K562 (cell line): ENCODE measurements around the gene LRCOL1. TPM values are rescaled to one million over a fixed set of nuclear protein-coding genes. Genes with fewer than 3 reads are reported as not detected.
A peak's percentile ranks its signal among the peaks of the same experiment; 100 is the strongest.

ENCODE experiments used
- ATAC-seq: fragments of 200-7000 bp; cut with Tn5 transposase; 3 replicates; pipeline ENCODE4 v1.9.1; 2020; ENCODE audit warnings: moderate library complexity
- BruUV-seq: library from RNA; stranded (reverse); fragments of 400-500 nt; replicated peaks from 2 replicates; lab custom pipeline; 2021; lab: Mats Ljungman, UMichigan
- CTCF ChIA-PET: fragments of 300-600 bp; formaldehyde crosslinking; extraction: SDS; loops from one replicate; lab custom pipeline; 2021; ENCODE audit warnings: low intra/inter-chr PET ratio; lab: Yijun Ruan, JAX
- POLR2A ChIA-PET: fragments of 300-600, 350-650 bp; sonication (Branson Sonifier 250); formaldehyde crosslinking; extraction: SDS; loops from one replicate; lab custom pipeline; 2021; ENCODE audit warnings: antibody characterized with exemption, inconsistent platforms; lab: Yijun Ruan, JAX
- DNase-seq, 4 experiments: peaks; one replicate each; pipeline versions ENCODE4 v3.0.0 to v3.0.0-alpha.2; 2011 to 2018; ENCODE audit warnings: low spot score in 3 of 4, mixed read lengths in 3 of 4; ENCODE audit errors: extremely low read depth in 1 of 4
- FAIRE-seq: peaks from 2 replicates; lab custom pipeline; 2011; peaks lifted over from hg19 to GRCh38; lab: Jason Lieb, UNC
- H2AFZ ChIP-seq: 2 replicates; pipeline ENCODE4 v1.6.0; 2011; ENCODE audit warnings: low read depth, low read length, control low read depth, inconsistent platforms
- H3K27ac ChIP-seq: fragments of 200-600 bp; 3 replicates; pipeline ENCODE4 v1.8.0; 2011; ENCODE audit warnings: low read depth, mild to moderate bottlenecking, control low read depth, inconsistent platforms, low read length, moderate library complexity, mixed read lengths; ENCODE audit errors: extremely low read depth
- H3K27me3 ChIP-seq, 2 experiments: fragments of 300-600 bp in 1 of 2; 2 replicates in 1 of 2; 3 replicates in 1 of 2; pipeline versions ENCODE4 v1.6.0 to v1.8.0; 2011; ENCODE audit warnings: inconsistent platforms in 2 of 2, low read length in 2 of 2, mild to moderate bottlenecking in 1 of 2, mixed read lengths in 1 of 2, moderate library complexity in 1 of 2; ENCODE audit not compliant: control insufficient read depth in 2 of 2, insufficient read depth in 2 of 2
- H3K36me3 ChIP-seq: fragments of 300-600 bp; 3 replicates; pipeline ENCODE4 v1.8.0; 2011; ENCODE audit warnings: mild to moderate bottlenecking, low read length, inconsistent platforms; ENCODE audit not compliant: control insufficient read depth, insufficient read depth
- H3K4me1 ChIP-seq, 2 experiments: fragments of 200-600 bp in 1 of 2; replicated peaks in 1 of 2; 2 replicates in 1 of 2; 3 replicates in 1 of 2; pipeline versions ENCODE4 v1.5.1 to v1.8.0; 2011; ENCODE audit warnings: inconsistent platforms in 2 of 2, low read length in 2 of 2, mild to moderate bottlenecking in 1 of 2, mixed read lengths in 1 of 2, moderate library complexity in 1 of 2; ENCODE audit not compliant: control insufficient read depth in 2 of 2, insufficient read depth in 2 of 2
- H3K4me2 ChIP-seq: 2 replicates; pipeline ENCODE4 v1.6.1; 2011; ENCODE audit warnings: low read length, control low read depth, inconsistent platforms, mixed read lengths; ENCODE audit not compliant: insufficient read depth
- H3K4me3 ChIP-seq: fragments of 200-600 bp; sonication (generic), shearing (Covaris generic); 2 replicates; pipeline ENCODE4 v1.5.1; 2016; ENCODE audit warnings: control low read depth, inconsistent platforms
- H3K79me2 ChIP-seq: fragments of 200-600 bp; 3 replicates; pipeline ENCODE4 v1.8.0; 2011; ENCODE audit warnings: low read length, inconsistent platforms; ENCODE audit not compliant: control insufficient read depth, insufficient read depth
- H3K9ac ChIP-seq, 2 experiments: 2 replicates each; pipeline versions ENCODE4 v1.6.0 to v1.6.1; 2011; ENCODE audit warnings: low read depth in 2 of 2, low read length in 2 of 2, control low read depth in 1 of 2, inconsistent platforms in 1 of 2, mild to moderate bottlenecking in 1 of 2, mixed read lengths in 1 of 2; ENCODE audit not compliant: insufficient read depth in 1 of 2
- H3K9me1 ChIP-seq: one replicate; pipeline ENCODE4 v1.6.0; 2011; ENCODE audit warnings: inconsistent platforms, mild to moderate bottlenecking, low read length, moderate library complexity; ENCODE audit not compliant: control insufficient read depth, insufficient read depth
- H3K9me3 ChIP-seq: replicated peaks from 2 replicates; pipeline ENCODE4 v1.5.1; 2011; ENCODE audit warnings: low read depth, low read length, inconsistent platforms; ENCODE audit not compliant: control insufficient read depth, insufficient read depth
- H4K20me1 ChIP-seq: replicated peaks from 2 replicates; pipeline ENCODE4 v1.6.1; 2011; ENCODE audit warnings: low read length, inconsistent platforms, mixed read lengths; ENCODE audit not compliant: control insufficient read depth, insufficient read depth
- ARID3B ChIP-seq: fragments of 250-450 bp; sonication (Bioruptor Pico); IDR thresholded peaks from 2 replicates; pipeline ENCODE4 v1.4.0; 2020; ENCODE audit warnings: borderline replicate concordance
- CTBP1 ChIP-seq: fragments of 450-650 bp; IDR thresholded peaks from 2 replicates; pipeline ENCODE4 v1.6.1; 2016; ENCODE audit warnings: borderline replicate concordance
- DNMT1 ChIP-seq: fragments of 450-650 bp; IDR thresholded peaks from 2 replicates; pipeline ENCODE4 v1.6.1; 2016; ENCODE audit warnings: antibody characterized with exemption, mild to moderate bottlenecking
- POLR2AphosphoS5 ChIP-seq: IDR thresholded peaks from 2 replicates; pipeline ENCODE4 v1.6.1; 2011; ENCODE audit warnings: mild to moderate bottlenecking, low read depth, low read length, moderate library complexity; ENCODE audit not compliant: control insufficient read depth, insufficient read depth
- POLR2G ChIP-seq: fragments of 200-400 bp; formaldehyde crosslinking; IDR thresholded peaks from 2 replicates; pipeline ENCODE4 v1.6.1; 2017; ENCODE audit warnings: low read depth, mild to moderate bottlenecking, antibody characterized with exemption, low read length, moderate library complexity
- ZNF512 ChIP-seq: IDR thresholded peaks from 2 replicates; pipeline ENCODE4 v1.6.1; 2016; ENCODE audit warnings: missing genetic modification characterization, missing compliant biosample characterization
- ZNF785 ChIP-seq: fragments of 250-450 bp; sonication (Bioruptor Pico); IDR thresholded peaks from 2 replicates; pipeline ENCODE4 v1.4.0; 2020; ENCODE audit warnings: mild to moderate bottlenecking
- WGBS: fragments of 100-300 bp; shearing (Covaris generic); methylation state at CpG from one replicate; pipeline ENCODE4 v1.1.6; 2016; ENCODE audit warnings: low coverage, mixed read lengths; ENCODE audit not compliant: insufficient coverage; ENCODE audit errors: missing lambda C conversion rate; 5-methylcytosine and 5-hydroxymethylcytosine counted together
- in situ Hi-C: fragments of 300-500 bp; cut with MboI; formaldehyde crosslinking; loops from 4 replicates; pipeline ENCODE4 v1.15.0; 2018; ENCODE audit warnings: inconsistent platforms, mixed read lengths
- intact Hi-C: fragments of 100-400 bp; cut with micrococcal nuclease; formaldehyde crosslinking; loops from 2 replicates; pipeline ENCODE4 v1.14.2; 2022
- polyA plus RNA-seq, 8 experiments: library from polyadenylated mRNA; depleted of rRNA in 4 of 8; stranded (reverse) in 5 of 8; unstranded in 3 of 8; fragments of >200 nt; fragmentation: Nextera tagmentation in 2 of 8; fragmentation: Illumina TruSeq in 1 of 8; extraction: Ambion mirVana in 2 of 8; extraction: Trizol in 1 of 8; gene quantifications; 2 replicates each; pipeline versions ENCODE4 v1.2.1 to v1.2.3, GENCODE V29; 2011 to 2014; ENCODE audit warnings: inconsistent platforms in 1 of 8, missing spikeins in 1 of 8
- total RNA-seq, 7 experiments: library from RNA; depleted of rRNA in 6 of 7; stranded (reverse); fragments of >200 nt in 6 of 7; fragmentation: Illumina TruSeq in 2 of 7; extraction: Trizol in 2 of 7; gene quantifications; 2 replicates each; pipeline versions ENCODE4 v1.2.1 to v1.2.3, GENCODE V29; 2011 to 2021; ENCODE audit warnings: low replicate concordance in 1 of 7

The LRCOL1 gene
- total and polyA plus RNA-seq, 9 of the 15 experiments (the other 6 are each of a cell fraction or from before 2014, with no cell fraction given): not detected

- FAIRE-seq (no peak), ATAC-seq (no peak), DNase-seq (no peak)
- Histone ChIP-seq H3K4me1 (0 out of 5 replicates have a peak, but pooled peaks cover 0 to 3% of the 10 kb centered on the region in 2 experiments), H3K4me3 (no peak overlapping the region), H3K4me2 (no peak overlapping the region), H3K79me2 (no peaks in the 10 kb centered on the region), H3K9me1 (peaks cover 5% of the 10 kb centered on the region), H3K27me3 (no peaks in the 10 kb centered on the region), H3K36me3 (peaks cover 90% of the 10 kb centered on the region), H3K9ac (no peak overlapping the region), H3K27ac (no peak overlapping the region; the same call in 2 of the 3 replicates), H2AFZ (no peak overlapping the region), H3K9me3 (no peaks in the 10 kb centered on the region), H4K20me1 (no peaks in the 10 kb centered on the region)
- in situ Hi-C loops: no loop called here
- TF ChIP-seq POLR2G: peak; percentile 33; the same call in 1 of the 2 replicates
- no peak for TF ChIP-seq CTBP1
- TF ChIP-seq POLR2AphosphoS5: peak; percentile 24; the same call in 1 of the 2 replicates
- intact Hi-C loops: no loop called here
- ChIA-PET POLR2A (interaction anchor here (0.6 kb wide), 1 partner anchor 36 kb away, joined by 3 read pairs; no protein-coding TSS in a partner anchor), CTCF (no interaction called here)
- BruUV-seq: no TSS peak
- WGBS: 91% methylated on average over 11 of the region's 11 CpGs
Observed at GRCh38 chr12:132631666-132632065, 21.3 kb upstream of the LRCOL1 start.

GRCh38 chr12:132630672-132631071, 20.3 kb upstream of the LRCOL1 start:
- no peak overlapping the region for H3K4me3 ChIP-seq
- ChIA-PET CTCF (no interaction called here), POLR2A (interaction anchor here (1.1 kb wide), 1 partner anchor 15 kb away, joined by 4 read pairs; no protein-coding TSS in a partner anchor)
- no peaks in the 10 kb centered on the region for H3K27me3 ChIP-seq
- no peak for DNase-seq
- no peak for ATAC-seq
- no peak overlapping the region for H3K27ac ChIP-seq
- intact Hi-C loops: no loop called here
- in situ Hi-C loops: no loop called here
- peaks cover 0 to 3% of the 10 kb centered on the region in 2 experiments; a peak in 1 of 5 replicates for H3K4me1 ChIP-seq
- BruUV-seq: no TSS peak
- FAIRE-seq: peak; percentile 6
- no peak overlapping the region for H2AFZ ChIP-seq
- H3K4me2 ChIP-seq: no peak overlapping the region
- H3K79me2 ChIP-seq: no peaks in the 10 kb centered on the region
- H3K9ac ChIP-seq: no peak overlapping the region
- H3K9me3 ChIP-seq: no peaks in the 10 kb centered on the region
- H3K36me3 ChIP-seq: peaks cover 90% of the 10 kb centered on the region
- peaks cover 5% of the 10 kb centered on the region for H3K9me1 ChIP-seq
- 89% methylated on average over 4 of the region's 6 CpGs for WGBS
- H4K20me1 ChIP-seq: no peaks in the 10 kb centered on the region
- TF ChIP-seq ARID3B (CRISPR knock-in tag) (no peak), DNMT1 (no peak), ZNF785 (no peak), ZNF512 (tag) (no peak)
